Stimulated activated CD4-positive, alpha-beta T cell treated with anti-CD3 and anti-CD28 coated beads, Interleukin-15, amount 100 ng/mL, for 24 hours (primary cell): ENCODE data around the gene AQP3.
"Not testable (repeated sequence)": the region's sequence is repeated elsewhere in the genome, so short reads cannot be mapped to it uniquely, and the experiment has no call there.

Experiments
- DNase-seq: peaks from one replicate; pipeline ENCODE4 v3.0.0-alpha.2; 2020

AQP3 gene

DNA sequence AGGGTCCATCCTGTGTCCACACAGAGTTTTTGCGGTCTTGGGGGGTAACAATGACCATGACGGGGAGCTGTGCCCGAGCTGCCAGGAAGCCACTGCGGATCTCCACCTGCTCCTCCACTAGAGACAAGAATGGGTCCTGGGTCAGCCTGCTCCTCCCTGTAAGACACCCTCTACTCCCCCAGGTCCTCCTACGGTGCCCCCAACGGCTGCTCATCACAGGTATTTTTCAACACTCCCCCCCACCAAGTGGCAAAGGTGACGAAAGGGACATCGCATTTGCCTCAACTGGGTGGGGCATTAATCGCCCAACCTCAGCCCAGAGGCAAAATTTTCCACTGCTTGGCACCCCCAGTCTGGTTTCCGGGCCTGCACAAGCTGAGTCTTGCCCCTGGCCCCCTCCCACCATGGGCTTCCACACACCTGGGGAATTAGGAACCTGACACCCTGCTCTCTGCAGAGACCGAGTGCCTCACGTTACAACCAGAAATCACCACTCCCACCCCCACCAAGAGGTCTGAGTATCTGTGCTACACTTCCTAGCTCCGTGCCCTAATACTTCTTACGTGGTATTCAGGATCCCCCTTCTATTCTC, 16.7 kb upstream of the AQP3 start:
- no peak for DNase-seq

DNA sequence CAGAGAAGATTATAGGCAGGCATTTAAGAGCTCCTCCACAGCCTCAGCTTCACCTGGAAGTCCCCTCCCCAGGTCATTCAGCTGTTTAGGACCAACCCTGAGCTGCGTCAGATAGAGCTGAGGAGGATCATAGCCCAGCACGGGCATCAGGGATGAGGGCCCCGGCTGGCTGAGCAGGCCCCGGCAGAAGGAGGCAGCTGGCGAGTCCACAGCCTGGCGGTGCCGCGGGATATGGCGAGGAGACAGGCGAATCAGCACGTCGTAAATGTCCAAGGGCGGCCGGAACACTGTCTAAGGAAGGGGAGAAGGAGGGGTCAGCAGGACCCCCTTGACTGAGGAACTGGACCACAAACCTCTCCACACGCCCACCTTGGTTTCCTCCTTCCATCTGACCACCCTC, 15.8 kb upstream of the AQP3 start:
- no peak for DNase-seq

DNA sequence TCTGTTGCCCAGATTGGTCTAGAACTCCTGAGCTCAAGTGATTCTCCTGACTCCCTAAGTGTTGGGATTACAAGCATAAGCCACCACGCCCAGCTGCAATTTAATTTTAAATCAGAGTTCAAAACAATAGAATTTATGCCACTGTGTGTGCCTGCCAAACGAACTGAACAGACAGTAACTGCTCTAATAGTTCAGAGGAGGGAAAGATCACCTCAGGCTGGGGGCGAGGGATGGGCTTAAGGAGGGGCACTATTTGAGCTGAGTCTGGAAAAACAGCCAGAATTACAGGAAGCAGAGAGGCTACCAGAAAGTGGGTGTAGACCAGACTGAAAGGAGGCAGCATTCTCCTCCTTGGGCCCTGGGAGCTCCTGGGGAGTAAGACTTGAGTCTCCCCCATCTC, 14.1 kb upstream of the AQP3 start:
- no peak for DNase-seq

DNA sequence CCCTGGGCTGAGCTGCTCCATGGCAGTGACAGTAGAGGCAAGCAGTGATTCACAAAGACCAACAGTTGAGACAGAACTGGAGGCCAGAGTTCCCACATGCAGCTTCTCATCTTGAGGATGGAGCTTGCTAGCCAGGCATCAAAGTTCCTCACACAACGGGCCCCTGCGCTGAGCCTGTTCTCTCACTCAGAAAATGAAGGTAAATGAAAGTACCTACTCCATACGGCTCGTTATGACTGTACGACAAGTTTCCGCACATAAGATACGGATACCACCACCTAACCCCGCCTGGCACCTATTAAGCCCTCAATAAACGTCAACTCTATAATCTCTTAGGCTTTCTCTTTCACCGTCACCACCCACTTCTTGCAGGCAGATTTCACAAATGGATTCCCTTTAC, 13.5 kb upstream of the AQP3 start:
- DNase-seq = no peak

DNA sequence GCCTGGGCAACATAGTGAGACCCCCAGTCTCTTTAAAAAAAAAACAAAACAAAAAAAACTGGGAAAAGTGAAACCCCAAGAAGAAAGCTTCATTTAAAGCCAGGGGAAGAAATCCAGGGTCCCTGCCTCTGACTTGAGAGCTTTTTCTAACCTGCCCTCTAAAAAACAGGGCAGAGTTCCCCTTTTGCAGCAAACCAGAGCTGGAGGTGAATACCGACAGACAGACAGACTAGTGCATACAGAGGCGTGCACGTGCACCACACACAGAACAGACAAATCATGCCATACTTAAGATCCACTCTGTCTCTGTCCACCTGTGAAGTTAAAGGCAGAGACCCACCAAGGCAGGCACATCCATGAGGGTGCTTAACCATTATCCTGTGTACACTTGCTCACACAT, 11.7 kb upstream of the AQP3 start:
- DNase-seq = no peak

DNA sequence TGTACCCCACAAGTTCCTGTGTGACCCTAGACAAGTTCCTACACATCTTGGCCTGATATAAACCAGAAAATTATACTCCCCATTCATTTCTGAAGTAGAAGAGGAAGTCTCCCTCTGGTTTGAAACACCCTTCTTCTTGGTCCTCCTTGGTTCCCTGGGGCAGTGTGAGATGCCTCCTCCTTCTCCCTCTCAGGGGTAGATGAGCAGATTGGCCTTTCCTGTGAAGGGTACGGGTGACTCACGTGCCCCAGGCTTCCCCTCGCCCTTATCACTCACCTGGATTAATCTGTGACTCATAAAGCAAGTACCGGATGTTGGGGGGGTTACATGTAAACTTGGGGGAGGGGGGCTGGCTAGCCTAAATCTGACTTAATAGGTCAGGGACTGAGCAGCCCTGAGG, 11.1 kb upstream of the AQP3 start:
- DNase-seq = peak; percentile 75

DNA sequence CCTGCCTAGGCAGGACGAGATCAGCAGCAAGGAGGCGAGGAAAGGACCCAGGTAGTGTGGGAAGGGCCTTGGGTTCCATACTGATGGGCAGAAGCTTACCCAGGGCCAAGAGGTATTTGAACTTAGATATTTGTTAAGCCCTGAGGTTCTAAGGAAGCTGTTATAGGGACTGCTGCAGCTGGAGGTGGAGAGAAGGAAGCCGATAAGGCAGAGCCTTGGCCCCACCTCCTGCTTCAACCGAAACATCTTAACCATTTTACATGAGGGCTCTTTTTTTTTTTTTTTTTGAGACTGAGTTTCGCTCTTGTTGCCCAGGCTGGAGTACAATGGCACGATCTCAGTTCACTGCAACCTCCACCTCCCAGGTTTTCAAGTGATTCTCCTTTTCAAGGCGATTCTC, 8.6 kb upstream of the AQP3 start:
- DNase-seq = peak; percentile 37

DNA sequence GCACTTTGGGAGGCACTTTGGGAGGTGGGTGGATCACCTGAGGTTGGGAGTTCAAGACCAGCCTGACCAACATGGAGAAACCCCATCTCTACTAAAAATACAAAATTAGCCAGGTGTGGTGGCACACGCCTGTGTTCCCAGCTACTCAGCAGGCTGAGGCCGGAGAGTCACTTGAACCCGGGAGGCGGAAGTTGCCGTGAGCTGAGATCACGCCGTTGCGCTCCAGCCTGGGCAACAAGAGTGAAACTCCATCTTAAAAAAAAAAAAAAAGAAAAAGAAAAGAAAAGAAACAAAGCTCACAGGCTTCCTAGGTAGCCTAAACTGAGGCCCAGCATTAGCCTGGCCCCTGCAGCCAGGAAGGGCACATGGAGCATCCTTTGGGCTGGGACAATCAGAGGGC, 8.1 kb upstream of the AQP3 start:
- not testable (repeated sequence) for DNase-seq

DNA sequence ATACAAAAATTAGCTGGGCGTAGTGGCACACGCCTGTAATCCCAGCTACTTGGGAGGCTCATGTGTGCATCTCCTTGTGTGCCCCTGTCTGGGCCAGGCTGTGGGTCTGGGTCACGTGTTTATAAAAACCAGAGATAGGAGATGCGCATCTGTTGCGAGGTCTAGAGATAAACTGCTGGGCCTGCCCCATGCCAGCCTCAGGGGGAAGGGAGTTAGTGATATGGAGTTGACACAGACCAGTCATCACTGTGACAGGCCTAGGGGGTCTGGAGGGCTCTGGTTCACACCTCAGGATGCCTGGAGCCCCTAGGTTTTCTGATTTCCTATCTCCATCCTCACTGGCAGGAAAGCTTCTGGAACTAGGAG, 7.3 kb upstream of the AQP3 start:
- DNase-seq = not testable (repeated sequence)

DNA sequence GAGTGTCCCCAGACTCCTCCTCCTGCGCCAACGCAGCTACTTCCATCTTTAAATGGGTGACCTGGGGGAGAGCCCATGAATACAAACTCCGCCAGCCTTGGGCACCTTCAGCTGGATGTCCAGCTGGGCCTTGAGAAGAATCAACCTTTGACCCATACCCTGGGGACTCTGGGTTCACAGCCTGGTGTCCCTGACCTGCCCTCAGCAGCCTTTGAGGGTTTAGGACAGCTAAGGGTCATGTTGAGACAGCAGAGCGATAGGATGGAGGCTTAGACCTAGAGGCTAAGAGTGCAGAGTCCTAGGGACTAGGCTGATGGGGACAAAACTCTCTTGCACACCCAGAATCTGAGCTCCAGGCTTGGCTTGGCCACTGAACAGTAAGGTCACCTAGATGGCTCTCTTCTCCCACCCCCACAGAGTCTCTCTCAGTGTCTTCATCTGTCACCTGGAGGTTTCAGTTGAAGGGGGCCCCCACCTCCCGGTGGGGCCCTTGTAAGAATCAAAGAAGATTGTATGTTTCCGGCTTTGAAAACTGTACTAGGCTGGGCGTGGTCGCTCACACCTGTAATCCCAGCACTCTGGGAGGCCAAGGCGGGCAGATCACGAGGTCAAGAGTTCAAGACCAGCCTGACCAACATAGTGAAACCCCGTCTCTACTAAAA, 6.7 kb upstream of the AQP3 start:
- DNase-seq = no peak

DNA sequence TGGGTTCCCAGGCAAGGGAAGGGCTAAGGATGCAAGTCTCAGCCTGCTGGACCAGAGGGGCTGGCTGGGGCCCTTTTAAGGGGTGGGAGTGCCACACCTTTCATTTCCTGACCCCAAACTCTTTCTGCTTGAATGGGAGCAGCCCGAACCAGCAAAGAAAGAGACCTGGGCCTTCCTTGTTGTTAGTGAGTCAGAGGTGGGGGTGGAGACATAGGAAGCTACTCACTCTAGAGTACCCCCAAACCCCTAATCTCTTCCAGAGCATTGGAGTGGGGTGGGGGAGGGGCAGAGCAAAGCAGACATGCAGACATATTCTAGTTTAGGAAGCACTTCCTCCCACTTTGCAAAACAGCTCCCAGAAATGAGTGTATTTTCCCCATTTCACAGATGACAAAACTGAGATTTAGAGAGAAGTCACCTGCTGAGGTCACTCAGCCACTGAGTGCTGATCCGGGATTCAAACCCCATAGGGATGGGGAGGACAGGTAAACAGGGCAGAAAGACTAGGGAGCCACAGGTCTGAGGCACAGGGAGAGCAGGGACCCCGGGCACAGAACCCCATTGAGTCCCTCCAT, 6.0 kb upstream of the AQP3 start:
- peak; percentile 47 for DNase-seq

DNA sequence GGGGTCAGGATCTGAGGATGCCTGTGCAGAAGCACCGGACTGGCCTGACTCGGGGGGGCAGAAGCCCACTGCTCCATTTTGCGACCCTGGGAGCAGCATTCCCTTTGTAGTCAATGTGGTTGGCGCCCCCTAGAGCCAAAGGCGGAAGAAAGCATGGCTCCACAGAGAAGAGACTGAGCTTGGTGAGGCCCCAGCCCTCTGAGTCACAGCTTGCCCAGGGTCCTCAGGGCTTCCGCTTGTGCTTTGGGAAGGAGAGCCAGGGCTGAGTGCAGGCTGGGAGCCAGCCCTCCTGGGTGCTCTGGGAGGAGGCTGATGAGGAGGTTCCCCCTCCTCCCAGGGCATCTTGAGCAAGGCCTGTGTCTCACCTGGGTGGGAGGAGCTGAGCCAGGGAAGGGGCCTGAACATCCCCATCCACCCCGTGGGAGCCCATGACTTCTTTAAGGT, 5.5 kb upstream of the AQP3 start:
- peak; percentile 74 for DNase-seq

DNA sequence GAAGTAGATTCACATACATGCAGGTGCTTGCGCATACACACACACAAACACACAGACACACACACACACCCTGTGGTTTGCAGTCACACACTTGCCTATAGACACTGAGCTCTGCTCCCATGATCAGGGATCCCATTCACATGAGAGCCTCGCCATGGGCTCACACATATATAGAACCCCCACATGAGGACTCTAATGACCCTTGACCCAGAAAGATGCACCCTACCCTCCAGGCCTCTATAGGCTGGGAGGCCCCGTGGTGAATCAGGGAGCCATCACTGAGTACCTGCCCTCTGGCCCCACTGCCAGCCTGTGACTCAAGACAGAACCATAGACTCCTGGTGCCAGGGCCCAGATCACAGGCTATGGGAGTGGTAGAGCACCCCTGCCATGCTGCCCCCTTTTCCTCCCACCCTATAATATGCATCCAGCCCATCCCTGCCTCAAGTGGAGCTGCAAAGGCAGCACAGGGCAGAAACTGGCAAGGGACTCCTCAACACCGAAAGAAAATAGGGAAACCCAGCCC, 3.3 kb upstream of the AQP3 start:
- DNase-seq = no peak

DNA sequence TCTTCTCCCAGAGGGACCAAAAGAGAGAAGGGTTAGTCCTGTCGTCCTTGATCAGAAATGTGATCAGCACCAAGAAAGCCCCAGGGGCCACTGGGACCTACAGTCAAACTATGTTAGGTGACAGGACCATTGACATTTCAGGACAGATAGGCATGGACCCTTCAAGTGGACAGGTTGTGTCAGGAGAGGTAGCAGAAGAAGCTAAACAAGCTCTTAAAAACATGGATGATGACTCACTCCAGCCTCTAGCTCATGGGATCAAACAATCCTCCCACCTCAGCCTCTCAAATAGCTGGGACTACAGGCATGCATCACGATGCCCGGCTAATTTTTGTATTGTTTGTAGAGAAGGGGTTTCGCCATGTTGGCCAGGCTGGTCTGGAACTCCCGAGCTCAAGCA, 2.3 kb upstream of the AQP3 start:
- no peak for DNase-seq

DNA sequence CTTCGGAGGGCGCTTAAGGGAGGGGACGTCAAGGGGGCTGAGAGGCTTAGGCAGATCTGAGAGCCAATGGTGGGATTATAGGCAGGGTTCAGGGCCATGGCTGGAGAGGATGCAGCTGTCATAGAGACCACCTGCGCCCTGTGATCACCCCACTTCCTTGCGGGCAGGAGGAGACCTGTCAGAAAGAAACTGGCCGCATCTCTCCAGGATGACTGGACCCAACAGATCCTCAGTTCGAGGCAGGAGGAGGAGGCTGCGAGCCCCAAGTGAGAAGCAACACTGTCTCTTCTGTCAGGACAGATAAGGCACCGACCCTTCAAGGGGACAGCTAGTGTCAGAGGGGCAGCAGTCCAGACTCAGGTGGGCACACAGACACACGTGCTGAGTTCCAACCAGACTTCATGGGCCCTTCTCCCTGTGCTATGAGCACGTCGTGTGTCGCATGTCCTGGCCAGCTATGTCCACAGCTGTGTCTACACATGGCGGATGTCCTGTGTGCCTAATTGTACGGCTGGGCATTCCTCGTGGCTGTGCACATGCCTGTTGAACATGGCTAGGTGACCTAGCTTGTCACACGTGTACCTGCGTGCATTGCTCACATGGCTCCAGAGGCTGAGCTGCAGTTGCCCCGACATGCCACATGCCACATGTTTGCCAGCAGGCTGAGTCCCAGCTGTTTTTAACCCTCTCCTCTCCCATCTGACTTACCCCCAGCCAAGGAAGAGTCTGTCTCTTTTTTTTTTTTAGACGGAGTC, 583 bp upstream of the AQP3 start:
- no peak for DNase-seq

DNA sequence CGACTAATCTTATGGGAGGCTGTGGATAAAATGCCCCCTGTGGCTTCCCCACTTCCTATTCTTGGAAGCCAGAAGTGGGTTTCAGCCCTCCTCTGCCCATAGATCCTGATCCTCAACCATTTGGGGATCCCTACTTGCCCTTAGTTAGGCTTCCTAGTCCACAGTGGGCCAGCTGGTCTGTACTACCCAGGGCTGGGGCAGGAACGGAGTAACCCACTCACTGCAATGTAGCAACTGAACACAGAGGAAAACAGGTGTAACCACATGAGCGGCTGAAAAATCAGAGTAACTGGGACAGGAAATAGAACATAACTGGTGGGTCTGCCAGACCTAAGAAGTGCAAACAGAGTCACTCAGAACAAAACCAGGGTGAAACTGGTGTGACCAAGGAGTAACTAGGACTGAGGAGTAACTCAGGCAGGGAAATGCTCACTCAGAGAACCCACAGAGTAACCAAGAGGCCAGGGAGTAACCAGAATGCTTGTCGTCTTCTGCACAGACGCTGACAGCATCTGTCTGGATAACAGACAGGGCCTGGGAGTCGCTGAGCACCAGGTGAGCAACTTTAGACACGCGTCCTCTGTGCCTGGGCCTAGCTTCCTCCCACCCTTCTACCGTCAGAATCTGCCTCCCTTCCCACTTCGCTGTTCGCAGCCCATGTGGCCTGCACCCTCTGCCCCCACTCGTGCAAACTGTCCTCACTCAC, 1.0 kb downstream of the AQP3 start:
- DNase-seq = peak; percentile 69

DNA sequence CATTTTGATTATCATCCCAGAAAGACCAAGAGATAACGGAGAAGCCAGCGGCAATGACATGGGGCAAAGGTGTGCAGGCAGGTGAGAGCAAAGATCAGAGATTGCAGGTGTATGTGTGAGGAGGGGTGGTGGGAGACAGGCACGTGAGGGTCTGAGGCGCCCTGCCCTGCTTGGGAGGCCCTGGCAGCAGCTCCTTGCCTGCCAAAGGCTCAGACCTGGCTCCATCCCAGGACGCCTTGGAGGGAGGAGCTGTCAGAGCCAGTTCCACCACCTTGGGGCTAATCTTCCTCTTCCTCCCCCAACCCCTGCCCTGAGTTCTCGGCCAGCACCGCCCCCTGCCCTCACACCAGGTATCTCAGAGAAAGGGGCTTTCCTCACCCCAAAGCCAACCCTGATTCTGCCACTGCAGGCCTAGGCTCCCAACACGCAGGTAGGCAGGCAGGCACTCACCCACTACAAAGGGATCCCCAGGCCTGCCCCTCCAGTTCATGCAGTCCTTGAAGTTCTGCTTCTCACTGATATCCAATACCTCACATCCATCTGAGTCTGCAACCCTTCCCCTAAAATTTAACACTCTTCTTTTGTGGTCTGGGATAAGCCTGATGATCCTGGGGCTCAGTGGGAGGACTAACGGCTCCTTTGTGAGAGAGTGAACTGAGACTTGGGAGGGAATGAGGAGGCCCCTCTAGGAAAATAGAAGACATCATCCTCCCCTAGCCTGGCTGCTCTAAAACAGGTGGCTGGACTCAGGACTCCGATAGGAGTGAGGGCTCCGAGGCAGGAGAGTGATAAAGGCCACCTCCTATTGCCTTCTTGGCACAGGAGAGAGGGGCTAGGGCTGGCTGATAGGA, 1.8 kb downstream of the AQP3 start:
- DNase-seq = no peak

DNA sequence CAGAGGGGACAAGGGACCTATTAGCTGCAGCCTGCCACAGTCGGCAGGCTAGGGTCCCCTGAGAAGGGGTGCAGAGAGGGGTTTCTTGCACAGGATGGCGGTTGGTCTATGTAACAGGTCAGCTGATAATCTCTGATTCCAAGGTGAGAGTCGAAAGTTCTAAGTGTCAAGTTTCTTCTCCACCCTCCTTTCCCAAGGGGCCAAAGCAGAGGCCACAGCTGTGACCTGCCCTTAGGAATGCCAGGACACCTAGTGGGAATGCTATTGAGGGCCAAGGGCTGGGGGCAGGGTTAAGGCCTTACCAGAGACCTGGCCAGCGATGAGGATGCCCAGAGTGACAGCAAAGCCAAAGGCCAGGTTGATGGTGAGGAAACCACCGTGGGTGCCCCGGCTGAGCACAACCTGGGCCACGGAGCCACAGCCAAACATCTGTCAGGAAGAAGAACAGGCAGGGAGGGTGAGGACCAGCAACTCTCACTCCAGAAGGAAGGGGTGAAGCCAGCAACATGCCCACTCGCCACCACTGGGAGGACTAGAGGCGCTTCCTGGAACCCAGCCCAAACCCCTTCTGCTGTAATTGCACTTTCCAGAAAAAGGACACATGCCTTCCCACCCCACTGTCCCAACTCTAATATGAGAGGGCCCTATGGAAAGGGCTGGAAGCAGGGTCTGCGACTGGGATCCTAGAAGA, 3.8 kb downstream of the AQP3 start:
- no peak for DNase-seq

DNA sequence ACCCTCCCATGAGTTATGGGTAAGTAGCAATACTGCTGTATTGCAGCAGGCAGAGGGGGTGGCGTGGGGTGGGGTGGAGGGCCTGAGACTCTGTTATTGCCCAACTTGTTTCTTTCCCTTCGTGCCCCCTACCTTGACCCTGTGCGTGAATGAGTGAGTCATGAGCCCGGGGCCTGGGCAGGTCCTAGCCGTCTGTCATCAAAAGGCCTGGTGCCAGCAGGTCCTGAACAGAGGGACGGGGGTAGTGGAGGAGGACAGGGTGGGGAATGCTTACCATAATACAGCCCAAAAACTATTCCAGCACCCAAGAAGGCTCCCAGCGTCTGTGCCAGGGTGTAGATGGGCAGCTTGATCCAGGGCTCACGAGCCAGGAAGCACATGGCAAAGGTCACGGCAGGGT, 4.3 kb downstream of the AQP3 start:
- DNase-seq = no peak

DNA sequence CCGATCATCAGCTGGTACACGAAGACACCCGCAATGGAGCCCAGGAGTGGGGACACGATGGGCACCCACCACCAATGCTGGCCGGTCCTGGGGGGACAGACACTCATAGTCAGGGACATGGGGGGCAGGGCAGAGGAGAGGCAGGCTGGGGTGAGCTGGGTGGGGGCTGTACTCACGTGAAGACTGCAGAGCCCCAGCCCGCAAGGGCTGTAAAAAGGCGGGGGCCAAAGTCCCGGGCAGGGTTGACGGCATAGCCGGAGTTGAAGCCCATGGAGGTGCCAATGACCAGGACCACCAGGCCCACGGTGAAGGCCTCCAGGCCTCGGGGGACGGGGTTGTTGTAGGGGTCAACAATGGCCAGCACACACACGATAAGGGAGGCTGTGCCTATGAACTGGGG, 5.3 kb downstream of the AQP3 start:
- DNase-seq = no peak

DNA sequence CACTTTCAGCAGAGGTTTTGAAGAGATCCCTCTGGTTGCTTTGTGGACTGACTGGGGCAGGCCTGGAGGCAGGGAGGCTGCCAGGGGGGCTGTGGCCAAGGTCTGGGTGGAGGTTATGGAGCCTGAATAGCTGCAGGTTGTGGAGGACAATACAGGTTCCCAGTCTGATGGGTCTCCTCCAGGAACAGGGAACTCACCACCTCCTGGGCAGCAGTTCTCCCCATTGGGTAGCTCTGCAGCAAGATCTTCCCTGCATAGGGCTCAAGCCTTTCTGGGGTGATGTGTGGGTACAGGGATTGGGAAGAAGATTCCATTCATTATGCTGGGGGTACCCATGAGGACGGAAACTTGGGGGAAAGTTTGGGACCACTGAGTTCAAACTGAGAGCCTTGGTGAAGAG, 6.8 kb downstream of the AQP3 start:
- DNase-seq = no peak

DNA sequence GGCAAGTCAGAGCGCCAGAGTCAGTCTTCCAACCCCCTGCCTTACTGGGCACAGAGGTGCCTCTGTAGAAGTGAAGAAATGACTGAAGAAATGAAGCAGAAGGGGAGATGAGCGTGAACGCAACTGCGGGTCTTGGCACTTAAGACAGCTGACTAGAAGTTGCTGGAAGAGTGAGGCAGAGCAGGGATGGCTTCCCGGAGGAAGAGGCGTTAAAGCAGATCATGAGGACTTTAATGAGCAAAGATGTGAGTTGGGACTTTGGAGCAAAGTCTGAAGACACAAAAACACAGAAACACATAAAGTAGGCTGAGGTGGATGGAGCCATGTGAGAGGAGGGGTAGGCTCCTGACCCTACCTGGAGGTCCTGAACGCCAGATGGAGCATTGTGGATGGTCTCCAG, 7.2 kb downstream of the AQP3 start:
- no peak for DNase-seq
